HepG2 (cell line): Measurements from ENCODE around the gene RAB6A. TPM values are rescaled to one million over a fixed set of nuclear protein-coding genes. Genes with fewer than 3 reads are reported as not detected.

Source experiments
- ATAC-seq: fragments of 200-7000 bp; cut with Tn5 transposase; 3 replicates; pipeline ENCODE4 v1.9.1; 2020; ENCODE audit warnings: mild to moderate bottlenecking, moderate library complexity
- BruUV-seq: library from RNA; stranded (reverse); fragments of 400-500 nt; replicated peaks from 2 replicates; lab custom pipeline; 2021; lab: Mats Ljungman, UMichigan
- CTCF ChIA-PET: fragments of 300-600 bp; formaldehyde crosslinking; extraction: SDS; loops from one replicate; lab custom pipeline; 2021; ENCODE audit warnings: low total read pairs, inconsistent platforms, low intra/inter-chr PET ratio; lab: Yijun Ruan, JAX
- POLR2A ChIA-PET: fragments of 350-600 bp; sonication (Branson Sonifier 250); formaldehyde crosslinking; loops from one replicate; lab custom pipeline; 2020; ENCODE audit warnings: antibody characterized with exemption, inconsistent platforms; lab: Yijun Ruan, JAX
- DNase-seq: peaks from one replicate; pipeline ENCODE4 v3.0.0-alpha.2; 2015; ENCODE audit warnings: low spot score
- FAIRE-seq: peaks from 3 replicates; lab custom pipeline; 2011; peaks lifted over from hg19 to GRCh38; lab: Jason Lieb, UNC
- H2AFZ ChIP-seq: one replicate; pipeline ENCODE4 v1.6.1; 2011; ENCODE audit warnings: low read length, inconsistent platforms
- H3K27ac ChIP-seq: fragments of 300-600 bp; 3 replicates; pipeline ENCODE4 v1.8.0; 2011; ENCODE audit warnings: mixed run types, mild to moderate bottlenecking, mixed read lengths, low read length, inconsistent platforms; ENCODE audit not compliant: insufficient read depth; ENCODE audit errors: extremely low read length
- H3K27me3 ChIP-seq, 2 experiments: fragments of 200-600 bp in 1 of 2; 2 replicates in 1 of 2; 3 replicates in 1 of 2; pipeline versions ENCODE4 v1.6.0 to v1.8.0; 2011; ENCODE audit warnings: low read length in 2 of 2, mild to moderate bottlenecking in 2 of 2, moderate library complexity in 2 of 2, inconsistent platforms in 1 of 2; ENCODE audit not compliant: insufficient read depth in 2 of 2, control insufficient read depth in 1 of 2
- H3K36me3 ChIP-seq, 2 experiments: fragments of 200-600 bp in 1 of 2; replicated peaks in 1 of 2; 2 replicates in 1 of 2; 3 replicates in 1 of 2; pipeline versions ENCODE4 v1.5.1 to v1.8.0; 2011; ENCODE audit warnings: low read length in 2 of 2, inconsistent platforms in 1 of 2; ENCODE audit not compliant: insufficient read depth in 2 of 2, control insufficient read depth in 1 of 2
- H3K4me1 ChIP-seq: 2 replicates; pipeline ENCODE4 v1.5.1; 2012; ENCODE audit warnings: low read length, inconsistent platforms; ENCODE audit not compliant: insufficient read depth
- H3K4me2 ChIP-seq: 2 replicates; pipeline ENCODE4 v1.6.0; 2011; ENCODE audit warnings: low read depth, low read length, inconsistent platforms
- H3K4me3 ChIP-seq, 3 experiments: fragments of 200-600 bp in 1 of 3; sonication (generic), shearing (Covaris generic) in 1 of 3; replicated peaks in 1 of 3; 2 replicates each; pipeline ENCODE4 v1.5.1; 2011 to 2016; ENCODE audit warnings: low read length in 3 of 3, inconsistent platforms in 2 of 3, low read depth in 2 of 3, mild to moderate bottlenecking in 2 of 3, control low read depth in 1 of 3, mixed read lengths in 1 of 3; ENCODE audit not compliant: insufficient read depth in 1 of 3
- H3K79me2 ChIP-seq: one replicate; pipeline ENCODE4 v1.6.1; 2011; ENCODE audit warnings: low read length, inconsistent platforms; ENCODE audit not compliant: insufficient read depth
- H3K9ac ChIP-seq: 2 replicates; pipeline ENCODE4 v1.6.0; 2011; ENCODE audit warnings: mild to moderate bottlenecking, low read depth, low read length, inconsistent platforms; ENCODE audit not compliant: insufficient read depth
- H3K9me3 ChIP-seq: 2 replicates; pipeline ENCODE4 v1.5.1; 2012; ENCODE audit warnings: mild to moderate bottlenecking, low read length
- H4K20me1 ChIP-seq: 2 replicates; pipeline ENCODE4 v1.6.0; 2011; ENCODE audit warnings: inconsistent platforms, mild to moderate bottlenecking, low read length, moderate library complexity; ENCODE audit not compliant: insufficient read depth
- GPBP1L1 ChIP-seq: sonication (generic); formaldehyde crosslinking; IDR thresholded peaks from 2 replicates; pipeline ENCODE4 v1.5.0; 2020; ENCODE audit warnings: mild to moderate bottlenecking, missing genetic modification reagents
- HHEX ChIP-seq: IDR thresholded peaks from 2 replicates; pipeline ENCODE4 v1.6.1; 2016; ENCODE audit warnings: control low read depth
- HNF4G ChIP-seq, 2 experiments: sonication (generic) in 1 of 2; formaldehyde crosslinking in 1 of 2; IDR thresholded peaks; 2 replicates each; pipeline versions ENCODE4 v1.4.0 to v1.6.1; 2011 to 2020; ENCODE audit warnings: borderline replicate concordance in 2 of 2, low read depth in 2 of 2, mild to moderate bottlenecking in 2 of 2, low read length in 1 of 2, missing genetic modification reagents in 1 of 2, moderate library complexity in 1 of 2
- HOXA3 ChIP-seq: sonication (generic); formaldehyde crosslinking; IDR thresholded peaks from 2 replicates; pipeline ENCODE4 v1.5.0; 2020; ENCODE audit warnings: missing genetic modification reagents
- MAFF ChIP-seq: IDR thresholded peaks from 2 replicates; pipeline ENCODE4 v1.6.1; 2011; ENCODE audit warnings: low read depth, low read length, improper control_type of control experiment
- MAFK ChIP-seq, 2 experiments: IDR thresholded peaks in 1 of 2; conservative IDR thresholded peaks in 1 of 2; 2 replicates each; pipeline ENCODE4 v1.6.1; 2011; ENCODE audit warnings: improper control_type of control experiment in 2 of 2, low read length in 2 of 2
- NR2C2 ChIP-seq: sonication (generic); formaldehyde crosslinking; IDR thresholded peaks from 2 replicates; pipeline ENCODE4 v1.4.0; 2020; ENCODE audit warnings: missing genetic modification reagents, mild to moderate bottlenecking, moderate library complexity, borderline replicate concordance
- SMAD3 ChIP-seq: sonication (generic); formaldehyde crosslinking; IDR thresholded peaks from 2 replicates; pipeline ENCODE4 v1.4.0; 2020; ENCODE audit warnings: missing genetic modification reagents
- TRIM24 ChIP-seq: sonication (generic); formaldehyde crosslinking; IDR thresholded peaks from 2 replicates; pipeline ENCODE4 v1.8.0; 2022; ENCODE audit warnings: mild to moderate bottlenecking, missing genetic modification reagents
- WIZ ChIP-seq: sonication (generic); formaldehyde crosslinking; IDR thresholded peaks from 2 replicates; pipeline ENCODE4 v1.5.1; 2020; ENCODE audit warnings: mild to moderate bottlenecking, missing genetic modification reagents
- ZBTB26 ChIP-seq: IDR thresholded peaks from 2 replicates; pipeline ENCODE4 v1.6.1; 2016; ENCODE audit warnings: missing compliant biosample characterization, missing genetic modification reagents, borderline replicate concordance
- ZNF501 ChIP-seq: sonication (generic); formaldehyde crosslinking; IDR thresholded peaks from 2 replicates; pipeline ENCODE4 v1.5.1; 2020; ENCODE audit warnings: mild to moderate bottlenecking, moderate library complexity, missing genetic modification reagents
- ZNF644 ChIP-seq: IDR thresholded peaks from 2 replicates; pipeline ENCODE4 v1.6.1; 2016; ENCODE audit warnings: low read depth
- in situ Hi-C: cut with HindIII; loops from 2 replicates; pipeline ENCODE4 v1.10.0; 2017; ENCODE audit warnings: low pct_unique_long_range_greater_than_20kb; ENCODE audit not compliant: extremely low pct_ligation_motif_present
- intact Hi-C: fragments of 100-400 bp; cut with micrococcal nuclease; formaldehyde crosslinking; loops from one replicate; pipeline ENCODE4 v1.10.0; 2022; ENCODE audit not compliant: unreplicated experiment
- polyA plus RNA-seq, 8 experiments: library from polyadenylated mRNA; depleted of rRNA in 3 of 8; stranded (reverse) in 7 of 8; unstranded in 1 of 8; fragments of >200 nt; fragmentation: Illumina TruSeq in 4 of 8; extraction: Trizol in 4 of 8; gene quantifications; 2 replicates each; pipeline versions ENCODE4 v1.2.1 to v1.2.3, GENCODE V29; 2011 to 2016; ENCODE audit warnings: low read depth in 4 of 8, missing spikeins in 1 of 8, mixed read lengths in 1 of 8; ENCODE audit not compliant: insufficient read depth in 1 of 8
- total RNA-seq, 5 experiments: library from RNA; depleted of rRNA; stranded (reverse); fragments of >200 nt; fragmentation: Illumina TruSeq; extraction: Trizol; gene quantifications; 2 replicates each; pipeline ENCODE4 v1.2.3, GENCODE V29; 2016; ENCODE audit warnings: low read depth in 1 of 5
- TF ChIP-seq, protein P1 (sequence below): IDR thresholded peaks from 2 replicates; pipeline ENCODE4 v1.6.1; 2016; ENCODE audit warnings: mild to moderate bottlenecking

RAB6A gene
- total and polyA plus RNA-seq, 2 of the 13 experiments (the other 11 are each of a cell fraction or from before 2014, with no cell fraction given) = 74.3 to 121 TPM

- H3K9ac ChIP-seq = no peak overlapping the region
- no peaks in the 10 kb centered on the region; a peak in 2 of 5 replicates for H3K27me3 ChIP-seq
- no peak for TF ChIP-seq ZNF644 (CRISPR knock-in tag)
- TF ChIP-seq ZNF501 = no peak
- TF ChIP-seq NR2C2 (CRISPR knock-in tag) = no peak
- no peak for TF ChIP-seq HOXA3 (CRISPR knock-in tag)
- 0 out of 2 replicates have a peak, but pooled peaks have one; percentile 16 for TF ChIP-seq MAFF
- TF ChIP-seq WIZ (CRISPR knock-in tag) = no peak
- no peak for TF ChIP-seq GPBP1L1 (CRISPR knock-in tag)
- no peak for TF ChIP-seq SMAD3
- no peak for TF ChIP-seq HHEX (CRISPR knock-in tag)
- TF ChIP-seq TRIM24 (CRISPR knock-in tag) = no peak
- TF ChIP-seq ZBTB26 (CRISPR knock-in tag) = no peak
- peak; percentile 38 to 62 for TF ChIP-seq MAFK (conservative IDR thresholded peaks at IDR 0.05 in 1 of 2, IDR thresholded peaks at IDR 0.05 in 1 of 2; ENCODE audit: low read length in 2 of 2)
- no peak for TF ChIP-seq HNF4G (IDR thresholded peaks at IDR 0.05; ENCODE audit: borderline replicate concordance, low read depth, low read length)
- TF ChIP-seq HNF4G (CRISPR knock-in tag; IDR thresholded peaks at IDR 0.05; ENCODE audit: borderline replicate concordance, low read depth) = no peak
- TF ChIP-seq, protein P1, sequence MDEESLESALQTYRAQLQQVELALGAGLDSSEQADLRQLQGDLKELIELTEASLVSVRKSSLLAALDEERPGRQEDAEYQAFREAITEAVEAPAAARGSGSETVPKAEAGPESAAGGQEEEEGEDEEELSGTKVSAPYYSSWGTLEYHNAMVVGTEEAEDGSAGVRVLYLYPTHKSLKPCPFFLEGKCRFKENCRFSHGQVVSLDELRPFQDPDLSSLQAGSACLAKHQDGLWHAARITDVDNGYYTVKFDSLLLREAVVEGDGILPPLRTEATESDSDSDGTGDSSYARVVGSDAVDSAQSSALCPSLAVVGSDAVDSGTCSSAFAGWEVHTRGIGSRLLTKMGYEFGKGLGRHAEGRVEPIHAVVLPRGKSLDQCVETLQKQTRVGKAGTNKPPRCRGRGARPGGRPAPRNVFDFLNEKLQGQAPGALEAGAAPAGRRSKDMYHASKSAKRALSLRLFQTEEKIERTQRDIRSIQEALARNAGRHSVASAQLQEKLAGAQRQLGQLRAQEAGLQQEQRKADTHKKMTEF (CRISPR knock-in tag) = no peak
- H3K27ac ChIP-seq = no peak overlapping the region
- in situ Hi-C loops = no loop called here
- H3K4me3 ChIP-seq = no peak overlapping the region
- no peak overlapping the region for H2AFZ ChIP-seq
- FAIRE-seq (no peak), DNase-seq (no peak), ATAC-seq (no peak)
- peaks cover 28% of the 10 kb centered on the region for H3K79me2 ChIP-seq
- intact Hi-C loops = no loop called here
- no peaks in the 10 kb centered on the region for H3K9me3 ChIP-seq
- no peak overlapping the region for H3K4me2 ChIP-seq
- peaks cover 12% of the 10 kb centered on the region for H3K4me1 ChIP-seq
- H4K20me1 ChIP-seq = peaks cover 16% of the 10 kb centered on the region
- ChIA-PET CTCF (no interaction called here), POLR2A (interaction anchor here (1.2 to 8.3 kb wide), 2 partner anchors 15 to 25 kb away, joined by 4 to 194 read pairs; partner anchors contain the start of gene MRPL48)
- no TSS peak for BruUV-seq
- no peaks in the 10 kb centered on the region for H3K36me3 ChIP-seq
These were observed 1.9 kb upstream of the RAB6A start for GRCh38 chr11:73762732-73763131.
